NT2/D1 (cell line): ENCODE data around the gene SGCB.

ENCODE experiments used
- DNase-seq: peaks from one replicate; pipeline ENCODE4 v3.0.0-alpha.2; 2011; ENCODE audit warnings: low read depth, low spot score
- H3K27me3 ChIP-seq: 2 replicates; pipeline ENCODE4 v1.6.0; 2011; ENCODE audit warnings: mild to moderate bottlenecking; ENCODE audit not compliant: insufficient read length, insufficient read depth
- H3K36me3 ChIP-seq: 2 replicates; pipeline ENCODE4 v1.6.1; 2011; ENCODE audit warnings: mild to moderate bottlenecking, low read length, mixed read lengths; ENCODE audit not compliant: insufficient read depth, insufficient read length
- H3K4me1 ChIP-seq: 2 replicates; pipeline ENCODE4 v1.5.1; 2011; ENCODE audit not compliant: insufficient read depth, insufficient read length
- H3K4me3 ChIP-seq: 2 replicates; pipeline ENCODE4 v1.5.1; 2011; ENCODE audit warnings: low read depth; ENCODE audit not compliant: insufficient read length
- H3K9ac ChIP-seq: 2 replicates; pipeline ENCODE4 v1.6.0; 2011; ENCODE audit warnings: low read depth; ENCODE audit not compliant: insufficient read length
- H3K9me3 ChIP-seq: 2 replicates; pipeline ENCODE4 v1.5.1; 2011; ENCODE audit warnings: mild to moderate bottlenecking, low read length; ENCODE audit not compliant: insufficient read depth
- SUZ12 ChIP-seq: IDR thresholded peaks from 2 replicates; pipeline ENCODE4 v1.6.1; 2011; ENCODE audit not compliant: insufficient read length, insufficient read depth; ENCODE audit errors: extremely low read depth
- YY1 ChIP-seq: IDR thresholded peaks from 2 replicates; pipeline ENCODE4 v1.6.1; 2011; ENCODE audit not compliant: insufficient read length, insufficient read depth
- ZNF274 ChIP-seq: IDR thresholded peaks from 2 replicates; pipeline ENCODE4 v1.6.1; 2011; ENCODE audit warnings: mild to moderate bottlenecking, low read depth, low read length

The SGCB gene

GRCh38 chr4:52019936-52020657, 18.0 kb downstream of the SGCB start, which contains the start of gene LRRC66:
LRRC66 (minus strand) TSS chr4:52020363; CDS start chr4:52017613, 2,750 bp downstream.
- H3K9me3 ChIP-seq = no peaks in the 10 kb centered on the region
- no peaks in the 10 kb centered on the region for H3K27me3 ChIP-seq
- no peak within 1 kb of the TSS for H3K9ac ChIP-seq
- DNase-seq = no peak
- H3K4me3 ChIP-seq = no peak within 1 kb of the TSS
- no peak for TF ChIP-seq YY1
- no peak for TF ChIP-seq ZNF274
- TF ChIP-seq SUZ12 = no peak
- no peaks in the 10 kb centered on the region for H3K4me1 ChIP-seq
- peaks cover 19% of the 10 kb centered on the region for H3K36me3 ChIP-seq

- H3K27me3 ChIP-seq = no peaks in the 10 kb centered on the region
- H3K4me3 ChIP-seq = no peak overlapping the region
- DNase-seq = no peak
- TF ChIP-seq ZNF274 = no peak
- TF ChIP-seq YY1 = no peak
- no peak for TF ChIP-seq SUZ12
- H3K36me3 ChIP-seq = peaks cover 4% of the 10 kb centered on the region
- no peaks in the 10 kb centered on the region for H3K9me3 ChIP-seq
- no peak overlapping the region for H3K9ac ChIP-seq
- no peaks in the 10 kb centered on the region for H3K4me1 ChIP-seq
Observed at GRCh38 chr4:52017814-52018213, 20.3 kb downstream of the SGCB start.

- Histone ChIP-seq H3K36me3 (no peaks in the 10 kb centered on the region), H3K4me1 (no peaks in the 10 kb centered on the region), H3K27me3 (no peaks in the 10 kb centered on the region), H3K4me3 (no peak overlapping the region), H3K9me3 (no peaks in the 10 kb centered on the region), H3K9ac (no peak overlapping the region)
- no peak for TF ChIP-seq ZNF274
- TF ChIP-seq SUZ12 = no peak
- no peak for TF ChIP-seq YY1
- no peak for DNase-seq
Observed at GRCh38 chr4:52016981-52017380, 21.1 kb downstream of the SGCB start.

GRCh38 chr4:52015366-52015765, 22.7 kb downstream of the SGCB start:
- no peaks in the 10 kb centered on the region for H3K4me1 ChIP-seq
- no peaks in the 10 kb centered on the region for H3K36me3 ChIP-seq
- TF ChIP-seq YY1 (no peak), ZNF274 (no peak), SUZ12 (no peak)
- no peak overlapping the region for H3K4me3 ChIP-seq
- DNase-seq = no peak
- H3K9ac ChIP-seq = no peak overlapping the region
- no peaks in the 10 kb centered on the region for H3K9me3 ChIP-seq
- H3K27me3 ChIP-seq = no peaks in the 10 kb centered on the region

- Histone ChIP-seq H3K27me3 (no peaks in the 10 kb centered on the region), H3K4me3 (no peak overlapping the region), H3K9me3 (no peaks in the 10 kb centered on the region), H3K9ac (no peak overlapping the region), H3K4me1 (no peaks in the 10 kb centered on the region), H3K36me3 (no peaks in the 10 kb centered on the region)
- TF ChIP-seq SUZ12 = no peak
- no peak for TF ChIP-seq YY1
- no peak for TF ChIP-seq ZNF274
- no peak for DNase-seq
Observed at GRCh38 chr4:52014903-52015302, 23.2 kb downstream of the SGCB start.

- DNase-seq = no peak
- no peak overlapping the region for H3K4me3 ChIP-seq
- H3K9ac ChIP-seq = no peak overlapping the region
- H3K36me3 ChIP-seq = no peaks in the 10 kb centered on the region
- no peak for TF ChIP-seq ZNF274
- TF ChIP-seq YY1 = no peak
- H3K4me1 ChIP-seq = no peaks in the 10 kb centered on the region
- no peaks in the 10 kb centered on the region for H3K27me3 ChIP-seq
- no peaks in the 10 kb centered on the region for H3K9me3 ChIP-seq
Observed at GRCh38 chr4:52012651-52013050, 25.4 kb downstream of the SGCB start.

- no peaks in the 10 kb centered on the region for H3K9me3 ChIP-seq
- no peaks in the 10 kb centered on the region for H3K36me3 ChIP-seq
- H3K27me3 ChIP-seq = no peaks in the 10 kb centered on the region
- H3K4me3 ChIP-seq = no peak overlapping the region
- DNase-seq = no peak
- no peaks in the 10 kb centered on the region for H3K4me1 ChIP-seq
- no peak for TF ChIP-seq ZNF274
- TF ChIP-seq YY1 = no peak
- no peak for TF ChIP-seq SUZ12
- H3K9ac ChIP-seq = no peak overlapping the region
Observed at GRCh38 chr4:52010986-52011385, 27.1 kb downstream of the SGCB start.

- no peak for DNase-seq
- Histone ChIP-seq H3K4me3 (no peak overlapping the region), H3K27me3 (no peaks in the 10 kb centered on the region), H3K9me3 (no peaks in the 10 kb centered on the region), H3K36me3 (no peaks in the 10 kb centered on the region), H3K4me1 (no peaks in the 10 kb centered on the region), H3K9ac (no peak overlapping the region)
- TF ChIP-seq ZNF274 = no peak
- TF ChIP-seq YY1 = no peak
- TF ChIP-seq SUZ12 = no peak
Observed at GRCh38 chr4:52006887-52007286, 31.2 kb downstream of the SGCB start.
